NCI-H345 treated with DMSO at 0.1 percent for 48 hours (cell line): ENCODE measurements around the gene CFAP45.
A peak's percentile ranks its signal among the peaks of the same experiment; 100 is the strongest.

Source experiments
- DNase-seq: peaks from one replicate; lab custom pipeline; 2025; ENCODE audit not compliant: unreplicated experiment; lab: John Stamatoyannopoulos, UW

CFAP45 gene

DNA sequence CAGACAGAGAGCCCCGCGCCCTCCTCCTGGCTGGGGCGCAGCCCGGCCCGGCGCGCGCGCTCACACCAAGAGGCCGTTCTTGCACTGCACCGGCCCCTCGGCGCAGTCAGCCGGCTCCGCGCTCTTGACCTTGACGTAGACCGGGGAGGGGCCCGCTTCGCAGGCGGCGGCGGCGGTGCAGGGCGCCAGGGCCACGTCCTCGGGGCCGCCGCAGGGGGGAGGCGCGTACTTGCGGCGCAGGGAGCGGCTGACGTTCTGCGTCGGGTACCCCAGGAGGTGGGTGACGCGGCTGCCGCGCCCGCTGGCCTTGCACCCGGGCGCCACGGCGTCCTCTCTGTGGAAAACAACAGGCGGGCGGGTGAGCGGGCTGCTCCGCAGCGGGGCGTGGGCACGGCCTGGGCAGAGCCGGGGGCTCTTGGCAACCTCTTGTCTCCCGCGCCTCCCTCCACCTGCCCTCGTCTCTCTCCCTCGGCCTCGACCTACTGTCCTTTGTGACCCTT lies 45.2 kb downstream of the CFAP45 start:
- peak; percentile 53 for DNase-seq

DNA sequence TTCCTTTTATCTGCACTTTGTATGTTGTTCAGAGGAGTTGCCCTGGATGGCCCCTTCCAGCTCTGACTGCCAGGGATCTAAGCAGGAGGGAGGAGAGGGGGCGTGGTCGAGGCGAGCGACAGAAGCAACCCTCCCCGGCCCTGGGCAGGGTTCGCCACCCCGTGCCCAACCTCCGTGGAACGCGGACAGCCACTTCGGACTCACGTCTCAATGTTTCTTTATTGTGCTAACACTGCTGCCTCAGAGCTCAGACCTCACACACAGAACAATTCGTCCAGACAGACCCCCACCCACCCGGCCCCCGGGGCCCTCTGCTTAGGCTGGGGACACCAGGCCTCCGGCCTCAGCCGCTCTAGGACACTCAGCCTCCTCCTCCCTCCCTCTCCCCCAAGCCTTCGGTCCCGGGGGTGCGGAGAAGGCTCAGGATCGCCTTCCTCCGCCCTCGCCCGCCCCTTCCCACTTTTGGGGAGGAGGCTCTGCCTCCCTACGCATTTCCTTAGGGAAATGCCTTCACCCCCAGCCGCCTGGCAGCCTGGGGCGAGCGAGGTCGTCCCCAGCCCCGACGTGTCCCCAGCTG lies 45.8 kb downstream of the CFAP45 start:
- peak; percentile 33 for DNase-seq

DNA sequence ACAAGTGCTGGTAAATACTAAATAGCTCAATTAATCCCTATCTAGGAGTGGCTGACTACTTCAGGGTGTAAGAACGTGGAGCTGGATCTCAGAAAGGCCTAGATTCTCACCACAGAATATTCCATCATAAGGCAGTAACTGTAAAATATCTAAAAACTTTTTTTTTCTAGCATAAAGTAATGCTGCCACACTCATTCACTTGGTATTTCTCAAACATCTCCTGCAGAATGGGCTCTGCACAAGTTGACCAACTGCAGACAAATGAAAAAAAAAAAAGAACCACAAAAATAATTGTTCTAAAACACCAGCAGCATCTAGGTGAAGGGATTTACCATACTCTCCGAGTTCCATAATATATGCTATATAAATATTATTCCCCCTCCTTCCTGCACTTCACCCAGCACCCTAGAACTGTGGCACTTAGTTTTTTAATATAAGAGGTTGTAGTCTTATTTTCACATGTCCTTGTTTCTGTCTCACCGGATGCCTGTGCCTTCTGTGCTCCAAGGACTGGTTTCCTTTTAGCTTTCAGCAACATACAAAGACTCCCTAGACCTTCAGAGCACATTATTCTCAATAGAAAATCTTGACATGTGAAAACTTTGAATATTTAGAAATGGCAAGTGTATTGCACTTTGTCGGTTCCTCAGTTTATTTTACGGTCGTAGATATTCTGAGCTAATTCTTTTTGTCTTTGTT lies 46.4 kb downstream of the CFAP45 start:
- DNase-seq, result no peak

DNA sequence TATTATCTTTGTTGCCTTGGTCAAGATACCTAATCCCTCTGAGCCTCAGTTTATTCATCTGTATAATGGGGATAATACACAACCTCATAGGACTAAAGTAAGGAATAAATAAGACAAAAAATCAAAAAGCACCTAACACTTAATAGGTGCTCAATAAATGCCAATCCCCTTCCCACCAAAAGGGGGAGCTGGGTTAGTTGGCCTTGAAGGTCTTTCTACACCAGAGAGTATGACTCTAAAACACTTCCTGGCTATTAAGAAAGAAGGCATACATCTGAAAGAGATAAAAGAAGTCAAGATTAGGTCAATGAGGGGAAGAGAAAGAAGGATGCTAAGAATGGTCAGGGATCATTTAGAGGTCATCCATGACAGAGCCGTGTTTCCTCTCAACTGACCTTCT lies 48.6 kb downstream of the CFAP45 start:
- no peak for DNase-seq

DNA sequence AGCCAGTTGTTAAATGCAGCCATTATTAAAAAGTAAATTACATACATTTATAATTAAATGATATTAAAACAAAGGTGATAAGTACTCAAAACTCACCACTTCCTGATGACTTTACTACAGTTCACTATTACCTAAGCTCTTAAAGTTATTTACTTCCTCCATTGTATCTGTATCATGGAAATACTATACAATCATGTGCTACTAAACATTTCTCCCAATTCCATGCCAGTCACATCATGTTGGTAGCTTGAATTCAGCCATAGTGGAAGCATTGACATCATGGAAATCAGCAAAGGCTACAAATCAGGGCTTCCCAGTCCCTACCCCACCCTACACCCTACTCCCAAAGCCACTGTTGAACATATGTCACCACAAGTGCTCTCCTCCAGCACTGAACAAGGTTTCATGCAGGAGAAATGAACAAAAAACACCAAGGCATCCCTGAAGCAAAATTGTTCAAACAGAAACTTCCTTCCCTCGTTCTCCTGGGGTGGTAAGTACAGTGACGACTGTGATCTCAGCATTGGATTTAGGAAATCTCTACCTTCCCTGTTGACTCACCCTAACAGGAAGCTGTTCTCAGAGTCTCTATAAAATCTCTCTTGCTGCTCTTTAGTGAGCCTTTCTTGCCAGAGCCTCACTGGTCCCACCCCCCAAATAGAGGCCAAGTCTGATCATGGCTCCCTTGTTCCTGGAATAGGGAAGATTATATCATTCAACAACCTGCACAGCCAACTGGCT lies 50.2 kb downstream of the CFAP45 start:
- DNase-seq, result no peak

DNA sequence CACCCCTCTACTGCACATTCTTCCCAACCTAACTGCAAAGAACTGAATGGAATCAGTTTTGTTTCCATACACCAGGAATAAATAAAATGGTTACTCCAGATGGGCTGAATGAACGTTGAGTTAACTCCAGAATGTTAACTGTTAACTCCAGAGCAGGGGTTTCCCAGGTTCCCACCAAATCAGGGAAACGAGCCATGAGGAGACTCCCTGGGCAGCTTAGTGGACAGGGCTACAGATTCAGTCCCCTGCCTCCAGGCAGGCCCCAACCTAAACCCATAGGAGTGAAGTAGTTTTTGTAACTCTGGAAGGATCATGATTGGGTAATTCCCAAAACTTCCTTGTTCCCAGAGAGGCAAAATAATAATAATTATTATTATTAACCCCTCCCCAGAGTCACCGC lies 51.6 kb downstream of the CFAP45 start:
- no peak for DNase-seq

DNA sequence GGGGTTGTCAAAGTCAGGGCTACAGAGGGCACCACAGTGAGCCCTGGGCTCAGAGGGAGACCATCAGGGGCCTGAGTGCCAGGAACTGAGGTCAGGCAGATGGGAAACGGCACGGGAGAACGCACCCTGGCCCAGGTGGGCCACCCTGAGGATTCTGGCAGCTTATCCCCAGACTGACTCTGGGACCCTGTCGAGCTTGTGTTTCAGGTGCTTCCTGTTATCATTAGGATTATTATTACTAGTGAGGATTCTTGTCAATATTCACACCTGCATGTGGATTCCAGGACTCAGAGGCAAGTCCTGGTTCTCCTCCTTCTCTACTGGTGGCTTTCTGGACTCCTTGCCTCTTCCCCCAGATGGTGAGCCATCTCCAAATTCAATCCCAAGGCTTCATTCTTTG lies 52.7 kb downstream of the CFAP45 start:
- DNase-seq, result no peak

DNA sequence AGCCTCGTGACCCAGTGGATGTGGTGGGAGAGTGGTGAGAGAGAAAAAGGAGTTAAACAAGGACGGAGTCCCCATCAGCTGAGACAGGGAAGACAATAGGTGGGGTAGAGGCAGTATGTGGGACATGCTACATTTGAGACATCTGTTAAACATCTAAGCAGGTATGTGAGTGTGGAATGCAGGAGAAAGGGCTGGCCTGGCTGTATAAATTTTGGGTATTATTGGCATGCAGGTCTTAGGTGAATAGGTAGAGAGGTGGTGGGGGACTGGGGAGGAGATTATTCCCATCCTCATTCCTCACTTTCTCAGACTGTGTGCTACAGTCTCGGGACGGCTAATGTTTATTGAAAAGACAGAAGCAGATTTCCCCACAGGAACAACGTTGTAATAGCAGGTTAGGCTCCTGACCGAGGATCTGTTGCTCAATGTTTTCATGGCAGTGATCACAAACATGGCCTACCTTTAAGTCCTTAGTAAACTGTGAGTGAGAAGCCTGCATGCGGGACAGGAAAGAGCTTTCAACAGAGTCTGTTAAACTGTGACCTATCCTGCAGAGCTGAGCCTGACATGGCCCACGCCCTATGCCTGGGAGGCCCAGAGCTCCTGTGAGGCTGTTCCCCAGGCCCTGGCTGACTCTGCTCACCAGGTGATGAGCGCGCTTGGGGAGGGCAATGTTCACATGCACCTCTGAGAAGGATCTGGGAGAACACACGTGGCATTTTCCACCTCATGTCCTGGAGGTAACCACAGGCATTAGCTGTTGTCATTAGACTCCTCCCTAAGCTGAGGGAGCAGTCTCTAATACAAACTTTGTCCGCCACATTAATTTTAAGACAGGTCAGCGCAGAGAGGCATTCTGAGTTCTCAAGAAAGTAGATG lies 54.0 kb downstream of the CFAP45 start:
- DNase-seq, result no peak

DNA sequence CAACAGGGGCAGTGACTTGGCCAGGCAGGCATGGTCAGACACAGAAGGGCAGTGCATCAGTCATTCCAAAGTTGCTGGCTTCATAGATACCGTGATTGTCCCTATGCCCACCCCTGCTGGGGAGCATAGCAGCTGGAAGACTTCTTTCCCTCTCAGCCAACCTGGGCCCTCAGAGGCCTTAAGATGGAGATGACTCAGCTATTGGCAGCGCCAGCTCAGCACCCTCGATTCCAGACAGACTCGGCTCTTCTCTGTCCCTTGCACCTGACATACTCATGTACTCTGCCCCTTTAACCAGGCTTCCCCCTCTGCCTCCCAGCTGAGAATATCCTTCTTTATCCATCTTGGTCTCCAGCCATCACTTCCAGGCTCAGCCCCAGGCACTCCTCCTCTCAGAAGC lies 56.5 kb downstream of the CFAP45 start:
- DNase-seq, result no peak

DNA sequence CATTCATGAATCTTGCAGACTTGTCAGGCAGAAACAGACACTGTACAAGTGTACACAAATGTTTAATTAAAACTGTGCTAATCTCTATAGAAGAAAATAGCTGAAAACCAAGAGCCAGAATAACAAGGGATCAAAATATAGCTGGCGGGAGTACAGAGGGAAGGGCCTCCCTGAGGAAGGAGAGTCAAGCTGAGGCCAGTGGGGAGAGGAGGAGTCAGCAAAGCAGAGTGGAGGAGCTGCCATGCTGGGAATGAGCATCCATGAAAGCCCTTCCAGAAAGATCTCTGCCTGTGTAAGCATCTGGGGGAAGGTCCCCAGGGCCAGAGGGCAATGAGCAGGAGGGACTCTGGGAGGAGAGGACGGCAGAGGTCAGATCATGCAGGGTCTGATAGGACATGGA lies 58.2 kb downstream of the CFAP45 start:
- no peak for DNase-seq

DNA sequence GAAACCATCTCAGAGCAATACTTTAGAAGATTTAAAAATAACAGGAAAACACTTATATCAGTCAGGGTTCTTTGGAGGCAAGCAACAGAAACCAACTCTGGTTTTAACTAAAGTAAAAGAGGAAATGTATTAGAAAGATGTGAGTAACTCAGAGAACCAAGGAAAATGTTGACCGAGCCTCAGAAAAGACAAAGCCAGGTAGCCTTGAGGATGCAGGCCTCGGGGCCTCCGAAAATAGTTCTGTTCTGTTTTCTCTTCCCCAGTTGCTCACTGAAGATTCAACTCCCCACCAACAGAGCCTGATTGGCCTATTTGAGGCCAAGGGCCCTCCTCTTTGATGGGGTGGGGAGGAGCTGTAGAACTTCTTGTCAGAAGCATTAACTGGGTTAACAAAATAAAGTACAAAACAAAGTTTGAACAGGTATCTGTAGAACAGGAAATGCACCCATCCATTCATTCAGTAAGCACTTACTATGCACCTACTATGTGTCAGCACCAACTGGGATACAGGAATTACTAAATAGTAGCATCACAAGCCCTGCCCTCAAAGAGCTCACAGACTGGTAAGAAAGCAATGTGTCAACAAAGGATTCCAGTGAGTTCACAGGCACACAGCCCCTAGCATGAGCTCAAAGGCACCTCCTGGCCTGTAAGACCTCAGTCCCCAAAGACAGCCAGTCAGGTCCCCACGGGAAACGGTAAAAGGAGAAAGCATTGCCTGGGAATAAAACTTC lies 60.7 kb downstream of the CFAP45 start:
- DNase-seq, result no peak

DNA sequence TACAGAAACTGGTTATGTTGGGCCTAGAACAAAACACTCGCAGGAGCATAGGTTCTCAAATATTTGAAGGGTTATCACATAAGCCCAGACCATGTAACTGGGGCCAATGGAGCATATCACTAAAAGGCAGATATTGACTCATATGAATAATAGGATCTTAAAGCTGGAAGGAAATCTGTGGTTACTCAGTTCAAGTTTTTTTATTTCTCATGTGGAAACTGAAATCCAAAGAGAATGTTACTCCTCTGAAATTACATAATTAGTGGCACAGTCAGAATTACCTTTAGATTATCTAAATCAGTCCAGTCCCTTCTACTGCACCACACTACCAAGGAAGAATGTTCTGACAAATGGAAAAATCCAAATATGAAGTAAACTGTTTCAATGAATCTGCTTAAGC lies 61.2 kb downstream of the CFAP45 start:
- DNase-seq, result no peak

DNA sequence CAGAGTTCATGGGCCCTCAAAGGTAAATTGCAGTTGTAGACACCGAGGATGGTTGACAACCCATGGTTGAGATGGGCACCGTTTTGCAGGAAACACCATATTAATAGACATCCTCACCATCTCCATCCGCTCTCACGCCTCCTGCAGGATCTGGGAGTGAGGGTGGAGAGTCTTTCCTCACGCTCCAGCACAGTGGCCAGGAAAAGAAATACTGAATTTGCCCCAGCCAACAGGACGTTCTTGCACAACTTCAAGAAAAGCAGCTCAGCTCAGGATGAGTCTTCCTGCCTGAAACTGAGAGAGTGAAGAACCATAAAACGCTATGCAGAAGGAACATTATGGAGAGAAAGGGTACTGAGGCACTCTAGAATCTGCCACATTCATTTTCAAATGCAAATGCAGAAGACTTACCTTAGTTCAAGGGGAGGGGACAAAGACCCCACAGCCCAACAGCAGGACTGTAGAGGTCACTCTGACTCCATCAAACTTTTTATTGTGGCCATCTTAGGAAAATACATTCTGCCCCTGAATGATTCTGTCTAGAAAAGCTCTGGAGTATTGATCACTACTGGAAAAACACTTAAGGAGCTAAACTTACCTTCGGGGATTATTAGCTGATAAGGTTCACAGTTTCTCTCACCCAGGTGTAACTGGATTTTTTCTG lies 64.0 kb downstream of the CFAP45 start:
- DNase-seq, result no peak

DNA sequence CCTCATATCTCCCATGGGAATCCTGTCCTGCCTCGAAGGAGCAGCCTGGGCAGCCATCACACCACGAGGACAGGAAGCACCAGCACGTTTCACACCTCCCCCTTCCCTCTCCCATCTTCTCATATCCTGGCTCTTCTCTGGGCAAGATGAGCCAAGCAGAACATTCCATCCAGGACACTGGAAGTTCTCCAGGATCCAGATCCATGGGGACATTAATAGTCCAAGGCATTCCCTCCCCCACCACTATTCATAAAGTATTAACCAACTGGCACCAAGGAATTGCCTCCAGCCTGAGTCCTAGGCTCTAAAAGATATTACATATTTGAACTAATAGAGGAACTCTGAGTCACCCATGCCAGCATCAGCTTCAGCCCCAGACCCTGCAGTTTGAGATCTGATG lies 64.6 kb downstream of the CFAP45 start:
- DNase-seq, result no peak

DNA sequence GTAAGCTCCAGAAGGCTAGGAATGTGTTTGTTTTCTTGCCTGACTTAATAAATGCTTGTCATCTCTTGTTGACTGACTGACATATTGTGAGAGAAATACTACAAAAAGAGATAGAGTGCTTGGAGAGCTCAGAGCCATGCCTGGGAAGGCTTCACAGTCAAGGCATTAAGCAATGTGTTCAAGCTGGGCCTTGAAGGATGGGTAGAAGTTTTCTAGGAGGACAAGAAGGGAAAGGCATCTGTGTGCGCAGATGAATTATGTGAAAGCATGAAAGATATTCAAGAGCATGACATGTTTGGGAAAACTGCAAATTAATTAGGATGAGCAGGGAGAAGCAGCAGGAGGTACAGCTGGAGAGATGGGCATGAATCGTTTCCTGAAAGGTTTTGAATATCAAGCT lies 67.7 kb downstream of the CFAP45 start:
- DNase-seq, result no peak

DNA sequence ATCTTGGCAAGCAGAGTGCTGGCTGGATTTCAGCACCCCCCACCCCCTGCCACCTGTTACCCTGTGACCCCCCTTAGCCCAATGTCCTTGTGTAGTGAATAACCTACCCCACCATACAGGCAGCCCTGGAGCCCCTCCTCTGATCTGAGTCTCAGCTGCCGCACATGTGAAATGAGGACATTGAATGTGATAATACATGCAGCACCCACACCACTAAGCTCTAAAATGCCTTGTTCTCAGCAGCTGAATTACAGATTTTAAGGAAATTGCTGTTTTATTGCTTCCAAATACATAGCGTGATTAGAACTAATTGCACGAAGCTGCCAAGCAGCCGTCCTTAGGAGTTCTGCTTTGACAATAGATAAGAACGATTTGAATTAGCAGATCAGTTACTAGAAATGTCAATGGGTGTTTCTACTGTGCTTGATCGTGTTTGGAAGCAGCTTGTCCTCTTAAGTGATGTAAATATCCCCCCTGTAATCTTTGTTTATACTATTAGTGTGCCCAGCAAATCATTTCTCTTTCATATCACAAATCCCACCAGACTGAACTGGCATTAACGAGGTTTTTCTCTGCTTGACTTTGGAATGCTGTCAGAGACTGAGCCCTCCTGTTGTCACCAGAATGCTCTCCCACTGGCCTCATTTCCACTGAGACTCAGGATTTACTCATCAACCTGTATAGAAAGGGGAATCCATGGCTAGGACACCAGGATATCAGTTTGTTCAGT lies 68.4 kb downstream of the CFAP45 start:
- no peak for DNase-seq

DNA sequence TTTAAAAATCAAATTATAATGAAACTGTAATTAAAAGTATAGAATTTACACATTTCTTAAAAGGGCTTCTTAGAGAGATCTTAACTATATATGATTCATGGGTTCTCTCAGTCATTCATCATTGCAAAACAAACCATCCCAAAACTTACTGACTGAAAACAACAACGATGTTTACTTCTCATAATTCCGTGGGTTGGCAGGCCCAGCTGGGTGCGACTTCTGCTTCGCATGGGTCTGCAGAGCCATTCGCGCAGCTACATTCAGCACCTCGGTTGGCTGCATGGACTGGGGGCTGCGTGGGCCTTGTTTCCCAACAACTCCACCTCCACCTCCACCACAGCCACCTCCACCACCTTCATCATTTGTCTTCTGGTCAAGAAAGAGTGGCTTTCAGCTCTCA lies 69.2 kb downstream of the CFAP45 start:
- DNase-seq, result no peak

DNA sequence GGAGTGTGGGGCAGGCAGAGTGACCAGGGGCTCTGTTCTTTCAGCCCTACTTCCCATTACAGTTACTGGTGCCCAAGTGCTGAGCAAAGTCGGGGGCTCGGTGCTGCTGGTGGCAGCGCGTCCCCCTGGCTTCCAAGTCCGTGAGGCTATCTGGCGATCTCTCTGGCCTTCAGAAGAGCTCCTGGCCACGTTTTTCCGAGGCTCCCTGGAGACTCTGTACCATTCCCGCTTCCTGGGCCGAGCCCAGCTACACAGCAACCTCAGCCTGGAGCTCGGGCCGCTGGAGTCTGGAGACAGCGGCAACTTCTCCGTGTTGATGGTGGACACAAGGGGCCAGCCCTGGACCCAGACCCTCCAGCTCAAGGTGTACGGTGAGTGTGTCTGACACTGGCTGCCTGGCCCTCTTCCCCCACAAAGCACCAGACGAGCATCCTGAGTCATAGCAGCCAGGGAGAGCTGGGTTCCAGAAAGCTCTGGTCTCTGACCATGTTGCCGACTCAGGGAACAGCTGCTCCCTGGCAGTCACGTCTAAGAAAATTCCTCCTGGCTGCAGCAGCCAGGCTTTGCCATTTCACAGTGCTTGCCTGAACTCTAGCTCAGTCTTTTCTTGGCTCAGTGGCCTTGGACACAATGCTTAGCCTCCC lies 70.0 kb downstream of the CFAP45 start:
- no peak for DNase-seq

DNA sequence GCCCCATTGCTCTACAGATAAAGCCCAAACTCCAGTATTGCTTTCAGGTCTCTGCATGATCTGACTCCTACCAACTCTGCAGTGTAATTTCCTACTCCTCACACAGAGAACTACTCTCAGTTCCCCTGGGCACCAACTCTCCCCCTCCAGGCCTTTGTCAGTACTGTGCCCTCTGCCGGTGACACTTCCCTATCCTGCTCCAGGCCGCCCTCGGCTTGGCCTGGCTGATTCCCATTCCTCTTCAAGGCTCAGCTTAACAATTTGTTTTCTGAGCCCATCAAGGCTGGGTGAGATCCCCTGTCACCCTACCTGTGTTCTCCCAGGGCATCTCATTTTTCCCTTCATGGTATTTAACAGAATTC lies 70.7 kb downstream of the CFAP45 start:
- no peak for DNase-seq
